ENCODE measurements around the gene SUMO4.
A peak's percentile ranks its signal among the peaks of the same experiment; 100 is the strongest.
"Not testable (repeated sequence)": the region's sequence is repeated elsewhere in the genome, so short reads cannot be mapped to it uniquely, and the experiment has no call there.

SUMO4 gene

DNA sequence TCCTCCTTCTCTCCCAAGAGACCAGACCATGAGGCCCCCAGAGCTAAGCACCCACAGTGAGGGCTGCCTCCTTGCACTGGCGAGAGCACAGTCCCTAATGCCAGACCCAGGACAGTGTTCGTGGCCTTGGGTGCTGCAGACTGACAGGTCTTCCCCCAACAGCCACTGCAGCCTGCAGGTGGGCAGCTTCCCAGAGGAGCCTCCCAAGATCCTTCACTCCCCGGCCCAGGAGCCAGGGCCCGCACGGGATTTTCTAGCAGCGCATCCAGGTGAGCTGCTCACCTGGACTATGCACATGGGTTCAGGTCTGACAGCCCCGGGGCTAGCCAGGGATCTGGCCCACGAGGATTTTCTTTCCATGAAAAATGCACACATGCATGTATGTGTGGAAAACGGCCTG lies 41.7 kb downstream of the SUMO4 start:
- Histone ChIP-seq H3K36me3 (ENCODE audit: control insufficient read depth in 2 of 2, insufficient read depth in 2 of 2, low read length in 2 of 2) (no peaks in the 10 kb centered on the region), H3K9me3 (ENCODE audit: control insufficient read depth in 2 of 2, low read length in 2 of 2) (no peaks in the 10 kb centered on the region), H3K4me3 (ENCODE audit: low read length in 2 of 2) (no peak overlapping the region), H3K4me1 (ENCODE audit: control insufficient read depth, insufficient read depth, low read length) (no peaks in the 10 kb centered on the region), H3K27me3 (ENCODE audit: control insufficient read depth in 1 of 2, insufficient read depth in 2 of 2, low read length in 2 of 2) (no peaks in the 10 kb centered on the region), H3K27ac (ENCODE audit: low read length) (no peak overlapping the region), H3K9ac (ENCODE audit: low read length in 2 of 2) (no peak overlapping the region)

DNA sequence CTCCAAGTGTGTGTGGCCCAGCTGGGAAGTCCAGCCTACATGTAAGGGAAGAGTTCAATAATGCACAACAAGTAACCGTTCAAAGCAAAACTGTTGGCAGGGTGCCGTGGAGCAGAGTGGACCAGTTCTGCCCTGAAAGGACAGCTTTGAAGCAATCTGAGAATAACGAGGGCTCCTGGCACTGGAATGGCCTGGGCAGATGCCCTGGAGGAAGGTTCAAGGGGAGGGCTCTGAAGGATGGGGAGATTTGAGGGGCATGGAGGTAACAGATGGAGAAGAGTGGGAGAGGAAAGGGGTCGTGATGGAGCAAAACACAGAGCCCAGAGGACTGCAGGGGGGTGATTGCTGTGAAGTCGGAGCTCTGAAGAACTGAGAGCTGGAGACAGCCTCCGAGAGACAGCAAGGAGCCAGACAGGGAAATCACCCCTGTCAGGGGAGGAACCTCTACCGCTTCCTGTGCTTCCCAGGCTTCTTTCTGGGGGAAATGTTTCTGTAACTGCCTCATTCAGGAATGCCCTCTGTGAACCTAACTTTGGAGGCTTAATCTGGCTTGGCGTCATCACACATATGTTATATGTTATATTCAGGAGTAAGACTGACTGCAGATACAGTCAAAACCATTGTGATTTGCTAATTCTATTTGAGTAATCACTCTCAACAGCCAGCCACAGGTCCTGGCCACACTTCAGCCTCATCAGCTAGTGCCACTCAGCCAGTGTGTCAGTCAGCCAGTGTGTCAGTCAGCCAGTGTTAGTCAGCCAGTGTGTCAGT lies 43.5 kb downstream of the SUMO4 start:
- Histone ChIP-seq H3K4me1 (ENCODE audit: control insufficient read depth, insufficient read depth, low read length) (no peaks in the 10 kb centered on the region), H3K27me3 (ENCODE audit: control insufficient read depth in 1 of 2, insufficient read depth in 2 of 2, low read length in 2 of 2) (no peaks in the 10 kb centered on the region), H3K36me3 (ENCODE audit: control insufficient read depth in 2 of 2, insufficient read depth in 2 of 2, low read length in 2 of 2) (no peaks in the 10 kb centered on the region), H3K27ac (ENCODE audit: low read length) (no peak overlapping the region), H3K9ac (ENCODE audit: low read length in 2 of 2) (no peak overlapping the region), H3K4me3 (ENCODE audit: low read length in 2 of 2) (no peak overlapping the region), H3K9me3 (ENCODE audit: control insufficient read depth in 2 of 2, low read length in 2 of 2) (no peaks in the 10 kb centered on the region)

DNA sequence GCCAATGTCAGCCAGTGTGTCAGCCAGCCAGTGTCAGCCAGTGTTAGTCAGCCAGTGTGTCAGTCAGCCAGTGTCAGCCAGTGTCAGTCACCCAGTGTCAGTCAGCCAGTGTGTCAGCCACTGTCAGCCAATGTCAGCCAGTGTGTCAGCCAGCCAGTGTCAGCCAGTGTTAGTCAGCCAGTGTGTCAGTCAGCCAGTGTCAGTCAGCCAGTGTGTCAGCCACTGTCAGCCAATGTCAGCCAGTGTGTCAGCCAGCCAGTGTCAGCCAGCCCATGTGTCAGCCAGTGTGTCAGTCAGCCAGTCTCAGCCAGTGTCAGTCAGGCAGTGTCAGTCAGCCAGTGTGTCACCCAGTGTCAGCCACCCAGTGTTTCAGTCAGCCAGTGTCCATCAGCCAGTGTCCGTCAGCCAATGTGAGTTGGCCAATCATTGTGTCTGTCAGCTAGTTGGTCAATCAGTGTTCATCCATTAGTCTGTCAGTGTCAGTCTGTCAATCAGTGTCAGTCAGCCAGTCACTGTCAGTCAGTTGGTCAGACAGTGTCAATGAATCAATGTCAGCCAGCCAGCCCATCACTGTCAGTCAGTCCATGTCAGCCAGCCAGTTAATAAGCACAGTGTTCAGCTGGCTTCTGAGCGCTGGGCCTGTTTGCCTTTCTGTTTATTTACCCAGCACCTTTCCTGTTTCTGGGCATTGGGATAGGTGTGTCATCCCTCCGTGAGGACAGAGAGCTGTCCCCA lies 44.5 kb downstream of the SUMO4 start:
- H3K9me3 ChIP-seq (ENCODE audit: control insufficient read depth in 2 of 2, low read length in 2 of 2); H3K27me3 ChIP-seq (ENCODE audit: control insufficient read depth in 1 of 2, insufficient read depth in 2 of 2, low read length in 2 of 2); H3K27ac ChIP-seq (ENCODE audit: low read length); H3K36me3 ChIP-seq (ENCODE audit: control insufficient read depth in 2 of 2, insufficient read depth in 2 of 2, low read length in 2 of 2); H3K4me3 ChIP-seq (ENCODE audit: low read length in 2 of 2); H3K9ac ChIP-seq (ENCODE audit: low read length in 2 of 2); H3K4me1 ChIP-seq (ENCODE audit: control insufficient read depth, insufficient read depth, low read length): not testable (repeated sequence)

DNA sequence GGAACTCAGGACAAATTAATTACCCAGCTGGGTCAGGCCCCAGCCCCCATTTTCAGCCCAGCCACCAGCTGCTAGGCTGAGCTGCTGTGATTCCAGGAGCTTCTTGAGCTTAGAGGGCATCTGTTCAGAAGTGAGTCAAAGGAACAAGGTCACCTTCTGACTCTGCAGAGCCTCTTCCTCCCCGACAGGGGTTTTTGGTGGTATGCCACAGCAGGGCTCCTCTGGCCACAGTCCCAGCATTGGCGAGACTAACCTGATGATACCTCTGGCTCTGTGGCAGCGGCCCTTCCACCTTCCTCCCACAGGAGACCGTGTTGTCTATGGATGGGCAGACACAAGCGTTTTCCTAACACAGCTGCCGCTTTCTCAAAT lies 45.0 kb downstream of the SUMO4 start:
- H3K27ac ChIP-seq (ENCODE audit: low read length), result no peak overlapping the region
- no peaks in the 10 kb centered on the region for H3K36me3 ChIP-seq (ENCODE audit: control insufficient read depth in 2 of 2, insufficient read depth in 2 of 2, low read length in 2 of 2)
- no peak overlapping the region for H3K9ac ChIP-seq (ENCODE audit: low read length in 2 of 2)
- H3K4me3 ChIP-seq (ENCODE audit: low read length in 2 of 2), result no peak overlapping the region
- H3K27me3 ChIP-seq (ENCODE audit: control insufficient read depth in 1 of 2, insufficient read depth in 2 of 2, low read length in 2 of 2), result peaks cover 0 to 2% of the 10 kb centered on the region in 2 donors
- H3K4me1 ChIP-seq (ENCODE audit: control insufficient read depth, insufficient read depth, low read length), result no peaks in the 10 kb centered on the region
- H3K9me3 ChIP-seq (ENCODE audit: control insufficient read depth in 2 of 2, low read length in 2 of 2), result no peaks in the 10 kb centered on the region

GRCh38 chr6:149445573-149445972 lies 45.5 kb downstream of the SUMO4 start:
- Histone ChIP-seq H3K9ac (ENCODE audit: low read length in 2 of 2) (no peak overlapping the region), H3K36me3 (ENCODE audit: control insufficient read depth in 2 of 2, insufficient read depth in 2 of 2, low read length in 2 of 2) (no peaks in the 10 kb centered on the region), H3K4me1 (ENCODE audit: control insufficient read depth, insufficient read depth, low read length) (peaks cover 5% of the 10 kb centered on the region), H3K27ac (ENCODE audit: low read length) (no peak overlapping the region), H3K4me3 (ENCODE audit: low read length in 2 of 2) (no peak overlapping the region), H3K27me3 (ENCODE audit: control insufficient read depth in 1 of 2, insufficient read depth in 2 of 2, low read length in 2 of 2) (peaks cover 0 to 4% of the 10 kb centered on the region in 2 donors), H3K9me3 (ENCODE audit: control insufficient read depth in 2 of 2, low read length in 2 of 2) (no peaks in the 10 kb centered on the region)

- Histone ChIP-seq H3K27me3 (ENCODE audit: control insufficient read depth in 1 of 2, insufficient read depth in 2 of 2, low read length in 2 of 2) (peaks cover 0 to 4% of the 10 kb centered on the region in 2 donors), H3K36me3 (ENCODE audit: control insufficient read depth in 2 of 2, insufficient read depth in 2 of 2, low read length in 2 of 2) (no peaks in the 10 kb centered on the region), H3K27ac (ENCODE audit: low read length) (no peak overlapping the region), H3K9ac (ENCODE audit: low read length in 2 of 2) (no peak overlapping the region), H3K4me3 (ENCODE audit: low read length in 2 of 2) (no peak overlapping the region), H3K4me1 (ENCODE audit: control insufficient read depth, insufficient read depth, low read length) (peaks cover 14% of the 10 kb centered on the region), H3K9me3 (ENCODE audit: control insufficient read depth in 2 of 2, low read length in 2 of 2) (no peaks in the 10 kb centered on the region)
These were observed 46.8 kb downstream of the SUMO4 start for GRCh38 chr6:149446791-149447376.

DNA sequence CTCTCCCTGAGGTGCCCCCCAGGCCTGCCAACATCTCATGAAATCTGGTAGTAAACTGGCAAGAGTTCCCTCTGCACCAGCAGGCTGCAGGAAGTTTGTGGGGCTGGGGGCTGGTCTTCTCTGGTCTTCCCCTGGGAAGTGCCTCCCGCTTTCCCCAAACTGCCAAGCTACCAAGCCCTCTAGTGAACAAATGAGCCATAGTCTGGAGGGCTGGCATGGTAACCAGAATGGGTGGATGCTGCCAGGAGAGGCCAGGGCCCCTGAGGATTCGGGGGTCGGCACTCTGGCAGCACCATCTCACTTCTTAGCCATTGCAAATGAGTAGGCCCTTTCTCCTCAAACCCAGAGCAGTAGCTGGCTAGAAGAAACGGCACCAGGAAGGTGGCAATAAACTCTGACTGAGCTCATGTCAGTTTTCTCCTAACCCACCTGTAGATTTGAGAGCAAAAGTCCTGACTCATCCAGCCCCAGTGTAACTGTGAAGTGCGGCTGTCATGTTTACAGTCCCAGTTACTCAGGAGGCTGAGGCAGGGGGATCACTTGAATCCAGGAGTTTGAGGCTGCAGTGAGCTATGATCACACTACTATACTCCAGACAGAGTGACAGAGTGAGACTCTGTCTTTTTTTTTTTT lies 48.9 kb downstream of the SUMO4 start:
- H3K27me3 ChIP-seq (ENCODE audit: control insufficient read depth in 1 of 2, insufficient read depth in 2 of 2, low read length in 2 of 2), result peaks cover 0 to 4% of the 10 kb centered on the region in 2 donors
- H3K4me3 ChIP-seq (ENCODE audit: low read length in 2 of 2), result no peak overlapping the region
- H3K9me3 ChIP-seq (ENCODE audit: control insufficient read depth in 2 of 2, low read length in 2 of 2), result no peaks in the 10 kb centered on the region
- no peak overlapping the region for H3K27ac ChIP-seq (ENCODE audit: low read length)
- no peaks in the 10 kb centered on the region for H3K36me3 ChIP-seq (ENCODE audit: control insufficient read depth in 2 of 2, insufficient read depth in 2 of 2, low read length in 2 of 2)
- no peak overlapping the region for H3K9ac ChIP-seq (ENCODE audit: low read length in 2 of 2)
- peaks cover 29% of the 10 kb centered on the region for H3K4me1 ChIP-seq (ENCODE audit: control insufficient read depth, insufficient read depth, low read length)

DNA sequence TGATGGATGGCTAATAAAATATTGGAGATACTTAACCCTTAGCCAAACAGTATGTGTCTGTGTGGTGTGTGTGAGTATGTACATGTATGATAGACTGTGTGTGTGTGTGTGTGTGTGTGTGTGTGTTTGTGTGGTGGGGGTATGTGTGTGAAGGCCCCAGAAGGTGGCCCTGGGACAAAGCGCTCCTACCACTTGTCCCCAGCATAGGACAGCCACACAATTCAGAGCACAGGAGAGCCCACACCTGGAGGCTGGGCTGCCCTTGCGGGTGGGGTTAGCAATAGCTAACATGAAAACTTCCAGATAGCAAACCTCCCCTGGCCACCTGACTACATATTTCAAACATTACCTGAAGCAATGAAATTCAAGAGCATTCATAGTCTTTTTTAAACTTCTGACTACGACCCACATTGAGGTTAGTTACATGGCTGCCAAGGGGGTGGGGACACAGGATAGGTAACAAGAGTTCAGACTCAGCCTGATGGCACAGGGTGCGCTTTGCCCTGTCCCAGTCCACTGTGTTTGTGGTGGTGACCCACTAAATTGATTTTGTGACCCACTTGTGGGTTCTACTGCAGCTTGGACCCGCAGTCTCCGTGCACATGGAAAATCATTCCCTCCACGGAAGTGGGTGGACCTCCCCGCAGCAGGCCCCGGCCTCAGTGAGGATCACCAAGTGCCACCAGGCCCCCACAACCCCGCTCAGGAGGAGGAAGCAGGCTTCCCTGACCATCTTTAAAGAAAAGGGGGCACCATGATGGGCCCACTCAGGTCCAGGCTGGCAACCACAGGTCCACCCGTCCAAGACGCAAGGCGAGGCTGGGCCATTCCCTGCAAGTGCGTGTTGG lies 50.0 kb downstream of the SUMO4 start:
- peaks cover 41% of the 10 kb centered on the region for H3K4me1 ChIP-seq (ENCODE audit: control insufficient read depth, insufficient read depth, low read length)
- no peaks in the 10 kb centered on the region for H3K36me3 ChIP-seq (ENCODE audit: control insufficient read depth in 2 of 2, insufficient read depth in 2 of 2, low read length in 2 of 2)
- H3K27me3 ChIP-seq (ENCODE audit: control insufficient read depth in 1 of 2, insufficient read depth in 2 of 2, low read length in 2 of 2), result peaks cover 0 to 4% of the 10 kb centered on the region in 2 donors
- H3K27ac ChIP-seq (ENCODE audit: low read length), result no peak overlapping the region
- H3K4me3 ChIP-seq (ENCODE audit: low read length in 2 of 2), result peak overlapping the region; percentile 51 to 73
- H3K9ac ChIP-seq (ENCODE audit: low read length in 2 of 2), result peak overlapping the region in 1 of 2 donors; percentile 39
- no peaks in the 10 kb centered on the region for H3K9me3 ChIP-seq (ENCODE audit: control insufficient read depth in 2 of 2, low read length in 2 of 2)
